HEK293T (cell line): ENCODE measurements around the gene TEX2.
"Not testable (repeated sequence)": the region's sequence is repeated elsewhere in the genome, so short reads cannot be mapped to it uniquely, and the experiment has no call there.

Source experiments
- CTCF ChIA-PET: fragments of 350-600 bp; formaldehyde crosslinking; extraction: SDS; loops from one replicate; lab custom pipeline; 2021; ENCODE audit warnings: antibody characterized with exemption, inconsistent platforms; lab: Yijun Ruan, JAX
- POLR2A ChIA-PET: fragments of 350-600 bp; formaldehyde crosslinking; extraction: SDS; loops from one replicate; lab custom pipeline; 2020; ENCODE audit warnings: antibody characterized with exemption, inconsistent platforms; lab: Yijun Ruan, JAX
- DNase-seq: peaks from one replicate; pipeline ENCODE4 v3.0.0; 2012; ENCODE audit warnings: mixed read lengths; ENCODE audit errors: extremely low spot score
- ARNT ChIP-seq: fragments of 450-650 bp; IDR thresholded peaks from 2 replicates; pipeline ENCODE4 v1.6.1; 2017; ENCODE audit warnings: mild to moderate bottlenecking
- BHLHE40 ChIP-seq: fragments of 450-650 bp; IDR thresholded peaks from 2 replicates; pipeline ENCODE4 v1.6.1; 2016; ENCODE audit warnings: mild to moderate bottlenecking, moderate library complexity, borderline replicate concordance
- CTBP1 ChIP-seq: fragments of 450-650 bp; IDR thresholded peaks from 2 replicates; pipeline ENCODE4 v1.6.1; 2016; ENCODE audit warnings: borderline replicate concordance
- ELF4 ChIP-seq: fragments of 450-650 bp; IDR thresholded peaks from 2 replicates; pipeline ENCODE4 v1.6.1; 2017; ENCODE audit warnings: antibody characterized with exemption
- FOXA1 ChIP-seq: fragments of 450-650 bp; IDR thresholded peaks from 2 replicates; pipeline ENCODE4 v1.6.1; 2016; ENCODE audit warnings: mild to moderate bottlenecking
- FOXK2 ChIP-seq: fragments of 450-650 bp; IDR thresholded peaks from 2 replicates; pipeline ENCODE4 v1.6.1; 2016; ENCODE audit warnings: mild to moderate bottlenecking
- FOXM1 ChIP-seq: fragments of 450-650 bp; IDR thresholded peaks from 2 replicates; pipeline ENCODE4 v1.6.1; 2017; ENCODE audit warnings: mild to moderate bottlenecking, borderline replicate concordance
- HDGF ChIP-seq: fragments of 450-650 bp; IDR thresholded peaks from 2 replicates; pipeline ENCODE4 v1.6.1; 2017; ENCODE audit warnings: antibody characterized with exemption, borderline replicate concordance
- L3MBTL2 ChIP-seq: fragments of 450-650 bp; conservative IDR thresholded peaks from 2 replicates; pipeline ENCODE4 v1.6.1; 2016; ENCODE audit warnings: mild to moderate bottlenecking
- LEF1 ChIP-seq: fragments of 450-650 bp; IDR thresholded peaks from 2 replicates; pipeline ENCODE4 v1.6.1; 2017; ENCODE audit warnings: mild to moderate bottlenecking, borderline replicate concordance
- NFRKB ChIP-seq: fragments of 450-650 bp; IDR thresholded peaks from 2 replicates; pipeline ENCODE4 v1.6.1; 2016; ENCODE audit warnings: mild to moderate bottlenecking, moderate library complexity
- SP1 ChIP-seq: fragments of 450-650 bp; IDR thresholded peaks from 2 replicates; pipeline ENCODE4 v1.6.1; 2017
- SUZ12 ChIP-seq: fragments of 450-650 bp; IDR thresholded peaks from 2 replicates; pipeline ENCODE4 v1.6.1; 2016; ENCODE audit warnings: mild to moderate bottlenecking
- TARDBP ChIP-seq: fragments of 450-650 bp; IDR thresholded peaks from 2 replicates; pipeline ENCODE4 v1.6.1; 2016
- ZNF384 ChIP-seq: fragments of 450-650 bp; IDR thresholded peaks from 2 replicates; pipeline ENCODE4 v1.6.1; 2016
- TF ChIP-seq, protein P1 (sequence below): fragments of 450-650 bp; IDR thresholded peaks from 2 replicates; pipeline ENCODE4 v1.6.1; 2016

TEX2 gene

GRCh38 chr17:64124609-64125008 is 138.5 kb downstream of the TEX2 start:
- no peak for DNase-seq
- POLR2A ChIA-PET: interaction anchor here (0.9 to 2.9 kb wide), 2 partner anchors 21 to 42 kb away, joined by 4 to 14 read pairs; no protein-coding TSS in a partner anchor
- CTCF ChIA-PET: interaction anchor here (1.2 to 1.4 kb wide), 2 partner anchors 9 to 61 kb away, joined by 4 to 5 read pairs; no protein-coding TSS in a partner anchor
- TF ChIP-seq HDGF (no peak), FOXM1 (no peak), BHLHE40 (no peak), ELF4 (no peak), SUZ12 (no peak), FOXK2 (no peak), CTBP1 (no peak), ARNT (no peak), SP1 (no peak), L3MBTL2 (no peak), NFRKB (no peak), TARDBP (no peak)
- TF ChIP-seq, protein P1, sequence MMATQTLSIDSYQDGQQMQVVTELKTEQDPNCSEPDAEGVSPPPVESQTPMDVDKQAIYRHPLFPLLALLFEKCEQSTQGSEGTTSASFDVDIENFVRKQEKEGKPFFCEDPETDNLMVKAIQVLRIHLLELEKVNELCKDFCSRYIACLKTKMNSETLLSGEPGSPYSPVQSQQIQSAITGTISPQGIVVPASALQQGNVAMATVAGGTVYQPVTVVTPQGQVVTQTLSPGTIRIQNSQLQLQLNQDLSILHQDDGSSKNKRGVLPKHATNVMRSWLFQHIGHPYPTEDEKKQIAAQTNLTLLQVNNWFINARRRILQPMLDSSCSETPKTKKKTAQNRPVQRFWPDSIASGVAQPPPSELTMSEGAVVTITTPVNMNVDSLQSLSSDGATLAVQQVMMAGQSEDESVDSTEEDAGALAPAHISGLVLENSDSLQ: no peak

DNA sequence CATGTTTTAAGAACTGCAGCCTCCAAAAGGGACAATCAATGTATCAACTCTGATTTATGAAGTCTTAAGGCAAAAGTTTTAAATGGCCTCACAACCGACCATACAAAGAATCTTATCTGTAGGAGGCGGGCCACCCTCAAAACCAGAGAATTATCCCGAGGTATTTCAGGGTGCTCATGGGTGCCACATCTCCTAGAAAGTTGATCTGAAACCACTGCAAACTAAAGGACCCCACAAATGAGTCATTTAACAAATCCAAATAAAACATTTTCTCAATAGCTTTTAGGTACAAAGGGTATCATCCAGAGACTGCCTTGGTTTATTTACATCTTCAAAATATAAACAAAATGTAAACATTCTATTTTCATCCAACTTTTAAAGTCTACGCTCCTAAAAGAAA is 139.9 kb downstream of the TEX2 start:
- TF ChIP-seq FOXK2 (no peak), LEF1 (no peak), CTBP1 (no peak), FOXM1 (no peak), ZNF384 (no peak), NFRKB (no peak), SUZ12 (no peak), HDGF (no peak), ARNT (no peak), BHLHE40 (no peak), L3MBTL2 (no peak), TARDBP (no peak), SP1 (no peak), FOXA1 (no peak), ELF4 (no peak)
- TF ChIP-seq, protein P1: no peak
- CTCF ChIA-PET: no interaction called here
- POLR2A ChIA-PET: no interaction called here
- no peak for DNase-seq

- CTCF ChIA-PET: interaction anchor here (1.3 to 1.5 kb wide), 2 partner anchors 57 kb away, joined by 3 to 4 read pairs; no protein-coding TSS in a partner anchor
- not testable (repeated sequence) for DNase-seq
- POLR2A ChIA-PET: interaction anchor here (1.0 kb wide), 1 partner anchor 11 kb away, joined by 3 read pairs; no protein-coding TSS in a partner anchor
These were observed 141.9 kb downstream of the TEX2 start for GRCh38 chr17:64120972-64121786.

GRCh38 chr17:64120159-64120810 is 142.8 kb downstream of the TEX2 start:
- POLR2A ChIA-PET: interaction anchor here (1.0 kb wide), 1 partner anchor 11 kb away, joined by 3 read pairs; no protein-coding TSS in a partner anchor
- DNase-seq: no peak
- TF ChIP-seq FOXA1 (no peak), FOXK2 (no peak), TARDBP (no peak), L3MBTL2 (no peak), ELF4 (no peak), HDGF (no peak), BHLHE40 (no peak)
- TF ChIP-seq, protein P1: no peak
- CTCF ChIA-PET: interaction anchor here (1.3 kb wide), 1 partner anchor 56 kb away, joined by 4 read pairs; no protein-coding TSS in a partner anchor

GRCh38 chr17:64117981-64118979 is 144.8 kb downstream of the TEX2 start:
- TF ChIP-seq FOXM1: no peak
- no peak for TF ChIP-seq ELF4
- TF ChIP-seq ARNT: no peak
- no peak for TF ChIP-seq HDGF
- TF ChIP-seq SP1: no peak
- TF ChIP-seq NFRKB: no peak
- ChIA-PET POLR2A (interaction anchor here (1.2 kb wide), 2 partner anchors 9 to 28 kb away, joined by 3 to 7 read pairs; no protein-coding TSS in a partner anchor), CTCF (interaction anchor here (1.0 to 1.5 kb wide), 2 partner anchors 16 to 28 kb away, joined by 7 read pairs; no protein-coding TSS in a partner anchor)
- peak; percentile 39 for DNase-seq
